HG02642 (cell line): ENCODE measurements around the gene KLF3.

Experiments
- ATAC-seq: cut with Tn5 transposase; IDR thresholded peaks from one replicate; pipeline ENCODE4 v1.9.1; 2021; ENCODE audit warnings: mild to moderate bottlenecking; ENCODE audit not compliant: unreplicated experiment, poor library complexity

Gene KLF3

GRCh38 chr4:38672397-38673129, 8.6 kb downstream of the KLF3 start:
- no peak for ATAC-seq

GRCh38 chr4:38673130-38673978, 9.4 kb downstream of the KLF3 start:
- no peak for ATAC-seq

- no peak for ATAC-seq
Measured at GRCh38 chr4:38674258-38675144, 10.5 kb downstream of the KLF3 start.

GRCh38 chr4:38675146-38676121, 11.4 kb downstream of the KLF3 start:
- no peak for ATAC-seq

GRCh38 chr4:38676986-38677385, 13.0 kb downstream of the KLF3 start:
- no peak for ATAC-seq

- ATAC-seq, result no peak
Measured at GRCh38 chr4:38677441-38677840, 13.4 kb downstream of the KLF3 start.

- no peak for ATAC-seq
Measured at GRCh38 chr4:38678078-38678477, 14.1 kb downstream of the KLF3 start.

- ATAC-seq, result no peak
Measured at GRCh38 chr4:38679921-38680320, 15.9 kb downstream of the KLF3 start.

- no peak for ATAC-seq
Measured at GRCh38 chr4:38681281-38681991, 17.4 kb downstream of the KLF3 start.

- ATAC-seq, result no peak
Measured at GRCh38 chr4:38682336-38682735, 18.3 kb downstream of the KLF3 start.

GRCh38 chr4:38683276-38683675, 19.3 kb downstream of the KLF3 start:
- no peak for ATAC-seq

- no peak for ATAC-seq
Measured at GRCh38 chr4:38684271-38684670, 20.3 kb downstream of the KLF3 start.

GRCh38 chr4:38684951-38685844, 21.2 kb downstream of the KLF3 start:
- no peak for ATAC-seq

- no peak for ATAC-seq
Measured at GRCh38 chr4:38686682-38687081, 22.7 kb downstream of the KLF3 start.

- no peak for ATAC-seq
Measured at GRCh38 chr4:38687571-38688011, 23.6 kb downstream of the KLF3 start.

- ATAC-seq, result no peak
Measured at GRCh38 chr4:38688676-38689355, 24.8 kb downstream of the KLF3 start.

- ATAC-seq, result no peak
Measured at GRCh38 chr4:38691251-38692008, 27.4 kb downstream of the KLF3 start.
